ENCODE measurements around the gene CDK5R1. TPM values are rescaled to one million over a fixed set of nuclear protein-coding genes. Genes with fewer than 3 reads are reported as not detected.
"Not testable (repeated sequence)": the region's sequence is repeated elsewhere in the genome, so short reads cannot be mapped to it uniquely, and the experiment has no call there.

Gene CDK5R1
- total and polyA plus RNA-seq, 8 donors, result 0.37 to 2.6 (median 1.8) TPM; not detected in 2

- Histone ChIP-seq H3K4me3 (no peak overlapping the region), H3K27me3 (no peaks in the 10 kb centered on the region), H3K36me3 (peaks cover 24 to 53% (median 51%) of the 10 kb centered on the region in 4 donors), H3K27ac (no peak overlapping the region), H3K9me3 (no peaks in the 10 kb centered on the region), H3K4me1 (peaks cover 14 to 32% (median 26%) of the 10 kb centered on the region in 4 donors)
- 83 to 98% (median 90%) methylated on average over 2 of the region's 2 CpGs for WGBS, 5 donors
- no peak for DNase-seq
- TF ChIP-seq CTCF (IDR thresholded peaks at IDR 0.05) (no peak), EP300 (IDR thresholded peaks at IDR 0.05) (no peak), POLR2A (IDR thresholded peaks at IDR 0.05) (no peak), POLR2AphosphoS5 (IDR thresholded peaks at IDR 0.05) (no peak)
- intact Hi-C loops (cut with DNase I; ENCODE audit: low total_unique reads), result no loop called here
These were observed 39.8 kb upstream of the CDK5R1 start for GRCh38 chr17:32446949-32447348.

- Histone ChIP-seq H3K4me3 (no peak overlapping the region), H3K4me1 (peaks cover 13 to 24% (median 18%) of the 10 kb centered on the region in 4 donors), H3K9me3 (no peaks in the 10 kb centered on the region), H3K36me3 (peaks cover 52 to 82% (median 81%) of the 10 kb centered on the region in 4 donors), H3K27ac (no peak overlapping the region), H3K27me3 (no peaks in the 10 kb centered on the region)
- TF ChIP-seq CTCF (IDR thresholded peaks at IDR 0.05) (no peak), POLR2A (IDR thresholded peaks at IDR 0.05) (no peak), POLR2AphosphoS5 (IDR thresholded peaks at IDR 0.05) (no peak), EP300 (IDR thresholded peaks at IDR 0.05) (no peak)
- WGBS, 5 donors, result 92 to 99% (median 98%) methylated on average over 5 of the region's 5 CpGs
- DNase-seq, result no peak
- intact Hi-C loops (cut with DNase I; ENCODE audit: low total_unique reads), result no loop called here
These were observed 36.8 kb upstream of the CDK5R1 start for GRCh38 chr17:32449963-32450362.

- H3K36me3 ChIP-seq, result peaks cover 54 to 86% (median 85%) of the 10 kb centered on the region in 4 donors
- DNase-seq, result not testable (repeated sequence)
These were observed 36.4 kb upstream of the CDK5R1 start for GRCh38 chr17:32450379-32450778.

GRCh38 chr17:32451879-32452278 is 34.9 kb upstream of the CDK5R1 start:
- no peak overlapping the region for H3K27ac ChIP-seq
- peaks cover 0 to 6% (median 3%) of the 10 kb centered on the region in 4 donors for H3K4me1 ChIP-seq
- H3K27me3 ChIP-seq, result no peaks in the 10 kb centered on the region
- H3K4me3 ChIP-seq, result no peak overlapping the region
- TF ChIP-seq CTCF (IDR thresholded peaks at IDR 0.05) (no peak), EP300 (IDR thresholded peaks at IDR 0.05) (no peak), POLR2A (IDR thresholded peaks at IDR 0.05) (no peak), POLR2AphosphoS5 (IDR thresholded peaks at IDR 0.05) (no peak)
- H3K9me3 ChIP-seq, result no peaks in the 10 kb centered on the region
- H3K36me3 ChIP-seq, result peaks cover 61 to 100% (median 99%) of the 10 kb centered on the region in 4 donors
- WGBS, 5 donors, result 67 to 99% (median 78%) methylated on average over 2 of the region's 2 CpGs
- DNase-seq, result no peak
- intact Hi-C loops (cut with DNase I; ENCODE audit: low total_unique reads), result no loop called here

More at GRCh38 chr17:32450379-32450778, 36.4 kb upstream of the CDK5R1 start:
- H3K27ac ChIP-seq; intact Hi-C loops (cut with DNase I; ENCODE audit: low total_unique reads); H3K27me3 ChIP-seq; H3K4me3 ChIP-seq; H3K9me3 ChIP-seq: not testable (repeated sequence)
- H3K4me1 ChIP-seq, result peaks cover 11 to 21% (median 16%) of the 10 kb centered on the region in 4 donors
- WGBS, 5 donors, result 91 to 95% (median 93%) methylated on average over 6 of the region's 6 CpGs

- TF ChIP-seq EP300 (IDR thresholded peaks at IDR 0.05) (no peak), POLR2AphosphoS5 (IDR thresholded peaks at IDR 0.05) (no peak), POLR2A (IDR thresholded peaks at IDR 0.05) (no peak), CTCF (IDR thresholded peaks at IDR 0.05) (no peak)
- peaks cover 57 to 100% (median 99%) of the 10 kb centered on the region in 4 donors for H3K36me3 ChIP-seq
These were observed 34.5 kb upstream of the CDK5R1 start for GRCh38 chr17:32452281-32452680.

More at GRCh38 chr17:32452281-32452680, 34.5 kb upstream of the CDK5R1 start:
- WGBS, 5 donors, result 93 to 100% (median 96%) methylated on average over 1 of the region's 1 CpG
- H3K9me3 ChIP-seq, result no peaks in the 10 kb centered on the region
- H3K27me3 ChIP-seq, result no peaks in the 10 kb centered on the region
- peaks cover 0 to 2% (median under 1%) of the 10 kb centered on the region in 4 donors for H3K4me1 ChIP-seq
- no peak overlapping the region for H3K4me3 ChIP-seq
- no peak for DNase-seq
- H3K27ac ChIP-seq, result no peak overlapping the region
- intact Hi-C loops (cut with DNase I; ENCODE audit: low total_unique reads), result no loop called here

All from stomach (tissue), 9 donors.